HG02678 (cell line): ENCODE results near the gene PEA15.
A peak's percentile ranks its signal among the peaks of the same experiment; 100 is the strongest.

Source experiments
- ATAC-seq: cut with Tn5 transposase; IDR thresholded peaks from one replicate; pipeline ENCODE4 v1.9.1; 2021; ENCODE audit warnings: mild to moderate bottlenecking, moderate library complexity; ENCODE audit not compliant: unreplicated experiment

PEA15 gene

DNA sequence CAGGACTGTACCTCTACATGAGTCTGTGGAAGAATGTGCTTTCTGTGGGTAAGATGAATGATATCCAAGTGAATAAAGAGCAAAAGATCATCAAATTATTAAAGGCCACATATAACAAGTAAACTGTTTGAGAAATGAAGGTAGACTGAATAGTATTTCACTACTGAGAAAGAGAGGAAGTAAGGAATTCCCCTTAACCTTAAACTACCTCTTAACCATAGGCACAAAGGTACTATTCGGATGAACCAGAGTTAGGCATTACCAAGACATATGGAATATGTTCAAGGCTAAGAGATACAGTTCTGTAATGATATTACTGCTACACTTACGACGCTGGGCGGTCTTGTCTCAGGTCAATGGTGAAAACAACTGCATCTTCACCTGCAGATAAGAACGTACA is 31.6 kb downstream of the PEA15 start:
- ATAC-seq, result no peak

DNA sequence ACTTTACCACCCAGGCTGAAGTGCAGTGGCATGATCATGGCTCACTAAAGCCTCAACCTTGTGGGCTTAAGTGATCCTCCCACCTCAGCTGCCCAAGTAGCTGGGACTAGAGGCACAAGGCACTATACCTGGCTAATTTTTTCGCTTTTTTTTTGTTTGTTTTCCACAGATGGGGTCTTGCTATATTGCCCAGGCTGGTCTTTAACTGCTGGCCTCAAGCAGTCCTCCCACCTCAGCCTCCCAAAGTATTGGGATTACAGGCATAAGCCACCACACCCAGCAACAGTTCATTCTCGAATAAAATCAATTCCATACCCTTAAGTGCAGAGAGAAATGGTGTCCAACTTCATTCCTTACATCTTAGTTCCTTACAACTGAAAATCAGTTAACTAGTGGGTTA is 32.4 kb downstream of the PEA15 start:
- ATAC-seq, result no peak

DNA sequence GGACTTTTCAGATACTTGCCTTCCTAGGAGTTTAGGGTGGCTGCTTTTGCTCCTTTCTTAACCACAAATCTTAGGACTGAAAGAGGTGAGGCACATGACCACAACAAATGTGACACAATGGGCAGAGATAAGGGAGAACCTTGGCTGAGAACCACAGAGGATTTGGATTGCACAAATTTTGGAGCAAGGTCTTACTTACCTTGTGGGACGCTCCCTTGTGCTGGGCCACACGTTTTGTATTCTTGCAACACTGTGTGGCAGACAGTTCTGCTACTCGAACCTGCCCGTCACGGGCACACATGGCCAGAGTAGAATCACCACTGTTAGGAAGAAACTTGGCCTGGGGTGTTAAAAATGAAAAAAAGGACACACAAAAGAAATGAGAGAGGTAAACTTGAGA is 33.2 kb downstream of the PEA15 start:
- ATAC-seq, result no peak

- no peak for ATAC-seq
These were observed 34.6 kb downstream of the PEA15 start for GRCh38 chr1:160239582-160240299.

DNA sequence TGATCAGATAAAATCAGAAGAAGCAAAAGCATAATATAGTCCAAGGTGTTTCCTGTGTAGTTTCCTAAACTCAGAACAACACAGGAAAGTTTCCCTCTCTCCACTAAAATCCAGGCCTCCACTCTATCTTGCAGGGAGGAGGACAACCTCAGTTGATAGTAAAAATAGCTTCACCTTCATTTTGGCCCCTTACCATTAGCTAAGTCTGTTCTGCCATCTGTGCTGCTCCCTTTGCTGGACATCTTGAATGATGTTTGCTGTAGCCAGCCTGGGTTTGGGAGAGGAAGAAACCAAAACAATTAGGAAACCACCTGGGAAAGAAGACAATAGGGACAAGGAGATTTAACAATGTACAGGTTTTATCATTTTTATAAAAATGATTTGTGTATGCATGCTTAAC is 38.6 kb downstream of the PEA15 start:
- no peak for ATAC-seq

DNA sequence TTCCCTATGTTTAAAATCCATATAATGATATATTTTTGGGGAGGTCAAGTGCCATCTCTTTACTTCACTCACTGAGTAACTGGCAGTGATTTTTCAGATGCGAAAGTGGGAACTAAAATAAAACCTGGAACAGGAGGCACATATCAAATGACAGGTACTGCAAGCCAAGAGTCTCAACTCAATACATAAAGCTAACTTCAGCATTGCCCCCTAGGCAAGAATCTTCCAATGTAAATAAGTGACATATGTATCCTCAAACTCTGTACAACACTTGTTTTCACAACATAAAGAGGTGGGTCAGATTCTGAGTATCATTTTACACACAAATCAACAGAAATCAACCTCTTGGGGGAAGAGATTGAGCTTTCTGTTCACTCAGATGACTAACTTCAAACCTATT is 39.0 kb downstream of the PEA15 start:
- ATAC-seq, result no peak

GRCh38 chr1:160245434-160245833 is 40.2 kb downstream of the PEA15 start:
- ATAC-seq, result no peak

DNA sequence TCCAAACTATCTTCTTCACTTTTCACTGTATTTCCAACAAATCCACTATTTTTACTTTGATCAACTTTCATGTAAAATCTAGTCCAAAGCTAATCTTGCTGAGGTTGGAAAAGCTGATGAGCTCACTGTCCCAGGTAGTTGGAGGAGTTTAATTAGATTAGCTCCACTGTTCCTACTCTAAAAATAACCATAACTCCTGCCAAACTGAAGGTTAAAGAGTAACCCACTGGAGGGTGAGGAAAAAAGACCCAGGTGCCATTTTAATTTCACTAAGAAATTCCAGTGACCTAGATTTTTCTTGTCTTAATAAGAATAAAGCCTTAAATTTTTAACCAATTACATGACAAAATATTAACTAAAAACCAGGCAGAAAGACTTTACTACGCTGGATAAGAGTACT is 41.9 kb downstream of the PEA15 start:
- ATAC-seq, result no peak

DNA sequence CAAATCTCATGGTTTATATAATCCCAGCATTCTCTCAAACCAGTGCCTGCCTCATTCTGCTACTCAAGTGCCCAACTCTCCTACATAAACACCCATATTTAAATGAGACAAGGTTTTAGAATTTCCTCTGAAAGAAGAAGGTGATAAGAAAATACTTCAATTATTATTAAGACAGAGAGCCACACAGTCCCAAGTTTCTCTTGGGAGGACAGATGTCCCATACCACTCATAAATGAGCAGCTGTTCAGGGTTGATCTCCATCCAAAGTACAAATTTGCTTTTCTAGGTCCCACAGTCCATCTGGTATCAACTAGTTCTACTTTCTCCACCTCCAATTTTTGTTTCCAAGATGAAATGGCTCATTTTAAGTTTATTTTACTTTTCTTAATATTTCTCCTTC is 45.8 kb downstream of the PEA15 start:
- no peak for ATAC-seq

DNA sequence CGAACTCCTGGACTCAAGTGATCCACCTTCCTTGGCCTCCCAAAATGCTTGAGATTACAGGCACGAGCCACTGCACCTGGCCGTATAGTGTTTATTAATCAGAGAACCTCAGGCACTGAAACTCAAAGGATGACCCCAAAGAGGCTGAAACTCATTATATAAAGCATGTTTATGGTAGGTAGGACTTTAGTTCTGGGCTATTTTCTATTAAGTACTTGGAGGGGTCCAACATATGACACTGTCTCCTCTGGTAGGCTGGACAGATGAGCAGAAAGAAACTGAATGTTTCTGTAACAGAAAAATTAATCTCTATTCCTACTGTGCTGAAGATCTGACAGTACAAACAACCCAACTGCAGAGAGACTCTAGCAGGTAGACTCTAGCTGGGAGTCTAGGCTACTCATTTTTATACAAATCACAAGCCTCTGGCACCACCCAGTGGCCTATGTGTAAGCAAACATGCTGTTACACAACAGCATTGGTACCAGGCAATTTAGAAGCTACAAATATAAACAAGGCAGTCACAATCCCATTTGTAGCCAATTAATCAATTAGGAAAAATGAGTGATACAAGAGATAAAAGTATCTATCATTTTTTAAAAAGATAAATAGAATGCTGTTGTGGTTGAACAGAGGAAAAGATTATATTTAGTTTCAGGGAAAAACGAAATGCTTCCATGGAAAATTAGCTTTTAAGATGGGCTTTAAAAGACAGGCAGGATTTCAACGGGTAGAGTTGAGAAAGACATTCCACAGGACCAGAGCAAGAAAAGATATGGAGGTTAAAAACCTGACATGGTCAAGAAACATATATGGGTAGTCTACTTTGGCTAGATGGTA is 46.7 kb downstream of the PEA15 start:
- ATAC-seq, result peak; percentile 82

GRCh38 chr1:160255781-160256300 is 50.7 kb downstream of the PEA15 start:
- ATAC-seq, result no peak

GRCh38 chr1:160256396-160257046 is 51.3 kb downstream of the PEA15 start:
- ATAC-seq, result no peak

GRCh38 chr1:160257411-160258015 is 52.3 kb downstream of the PEA15 start:
- ATAC-seq, result no peak

GRCh38 chr1:160258177-160258798 is 53.1 kb downstream of the PEA15 start:
- ATAC-seq, result no peak

DNA sequence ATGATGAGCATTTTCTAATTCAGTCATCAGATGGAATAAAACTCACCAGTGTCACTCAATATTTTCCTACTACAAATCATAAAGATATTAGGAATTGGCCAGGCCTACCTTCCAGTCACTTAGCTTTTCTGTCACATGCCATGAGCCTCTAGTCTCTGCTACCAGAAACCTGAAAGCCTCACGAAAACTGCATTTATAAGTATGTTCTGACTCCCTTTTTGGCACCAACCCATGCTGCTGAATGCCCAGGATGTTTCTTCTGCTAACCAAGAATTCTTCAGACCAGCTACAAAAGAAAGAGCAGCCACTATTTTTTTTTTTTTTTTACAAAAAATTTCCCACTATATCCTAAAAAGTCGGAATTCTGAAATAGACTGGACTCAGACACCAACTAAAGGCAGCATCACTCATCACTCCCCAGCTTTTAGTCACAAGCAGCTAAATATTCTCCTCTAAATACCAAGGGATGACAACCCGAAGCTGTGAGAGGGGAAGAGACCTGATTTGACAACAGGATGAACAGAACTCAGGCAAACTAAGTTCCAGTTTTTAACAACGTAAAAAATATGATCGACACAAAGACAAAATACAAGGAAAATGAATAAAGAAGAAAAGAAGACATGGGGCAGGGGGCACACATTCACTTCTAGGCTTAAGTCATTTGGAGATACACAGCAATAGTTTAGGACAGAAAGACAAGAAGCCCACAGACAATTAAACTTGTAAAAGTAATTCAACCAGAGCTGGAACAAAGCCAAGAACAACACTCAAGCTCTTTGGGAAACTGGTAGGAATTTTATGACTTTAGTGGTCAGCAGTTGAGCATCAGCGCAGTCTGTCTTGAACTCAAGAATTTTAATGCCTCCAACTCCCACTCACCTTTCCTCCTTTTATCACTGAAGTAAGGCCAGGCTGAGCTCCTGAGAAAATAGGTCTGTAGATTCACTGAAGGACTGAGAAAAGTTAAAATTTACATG is 55.5 kb downstream of the PEA15 start:
- ATAC-seq, result no peak

- ATAC-seq, result no peak
These were observed 56.3 kb downstream of the PEA15 start for GRCh38 chr1:160261556-160261892.

- peak; percentile 86 for ATAC-seq
These were observed 57.0 kb downstream of the PEA15 start, which contains the start of gene DCAF8 for GRCh38 chr1:160261893-160262794. Gene DCAF8, minus strand, starts transcription at chr1:160262549. Its CDS starts 18,541 bp downstream, at chr1:160244008.

DNA sequence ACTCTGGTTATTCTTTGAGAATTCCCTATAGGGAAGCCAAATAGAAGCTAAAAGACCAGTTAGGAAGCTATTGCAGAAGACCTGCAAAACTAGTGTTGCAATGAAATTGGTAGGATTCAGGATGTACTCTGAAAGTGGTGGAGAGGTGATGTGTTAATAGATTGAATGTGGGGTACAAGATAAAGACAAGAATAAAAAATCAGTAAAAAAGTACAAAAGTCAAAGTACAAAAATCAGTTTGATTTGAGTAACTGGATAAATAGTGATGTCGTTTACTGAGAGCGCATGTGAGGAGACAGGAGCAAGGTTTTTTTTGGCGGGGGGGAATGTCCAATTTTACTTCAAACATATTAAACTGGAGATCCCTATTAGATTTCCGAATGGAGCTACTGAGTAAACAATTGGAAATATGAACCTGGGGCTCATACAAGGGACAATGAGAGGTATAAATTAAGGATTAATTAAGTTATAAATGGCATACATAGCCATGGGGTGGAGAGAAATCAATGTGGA is 59.7 kb downstream of the PEA15 start:
- no peak for ATAC-seq
